Activated CD8-positive, alpha-beta memory T cell treated with anti-CD3 and anti-CD28 coated beads, Interleukin-2, amount 50 U/mL, for 4 hours (primary cell): ENCODE results near the gene FLAD1.

Source experiments
- DNase-seq: peaks from one replicate; pipeline ENCODE4 v3.0.0-alpha.2; 2020

FLAD1 gene

DNA sequence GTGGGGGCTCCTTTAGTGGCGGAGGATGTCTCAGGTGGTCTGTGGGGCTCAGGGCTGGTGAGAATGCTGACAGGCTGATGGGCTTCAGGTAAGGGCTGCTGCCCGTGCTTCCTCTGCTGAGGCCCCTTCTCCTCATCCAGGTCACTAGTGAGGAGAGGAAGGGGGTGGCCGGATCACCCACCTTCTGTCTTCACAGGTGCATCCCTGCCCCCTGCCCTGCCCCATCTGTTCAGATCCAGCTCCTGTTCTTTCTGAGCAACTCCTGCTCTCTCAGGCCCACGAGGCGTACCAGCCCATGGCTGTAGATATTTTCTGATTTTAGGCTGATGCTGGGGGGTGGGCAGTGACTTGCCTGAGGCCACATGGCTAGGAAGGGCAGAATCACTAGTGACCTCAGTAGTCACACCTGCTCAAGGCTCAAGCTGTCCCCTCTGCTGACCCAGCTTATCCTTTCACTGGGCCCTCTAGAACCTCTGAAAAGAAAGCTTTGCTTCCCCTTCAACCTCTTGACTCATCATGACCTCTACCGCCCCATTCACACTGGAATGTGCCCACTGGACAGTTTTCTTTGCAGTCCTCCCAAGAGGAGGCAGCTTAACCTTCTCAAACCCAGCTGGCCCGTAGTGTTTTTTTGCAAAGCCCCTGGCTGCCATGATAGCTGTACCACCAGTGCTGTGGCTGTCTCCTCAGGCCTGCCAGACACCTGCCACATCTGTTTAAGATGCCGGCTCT lies 35.6 kb downstream of the FLAD1 start:
- no peak for DNase-seq

DNA sequence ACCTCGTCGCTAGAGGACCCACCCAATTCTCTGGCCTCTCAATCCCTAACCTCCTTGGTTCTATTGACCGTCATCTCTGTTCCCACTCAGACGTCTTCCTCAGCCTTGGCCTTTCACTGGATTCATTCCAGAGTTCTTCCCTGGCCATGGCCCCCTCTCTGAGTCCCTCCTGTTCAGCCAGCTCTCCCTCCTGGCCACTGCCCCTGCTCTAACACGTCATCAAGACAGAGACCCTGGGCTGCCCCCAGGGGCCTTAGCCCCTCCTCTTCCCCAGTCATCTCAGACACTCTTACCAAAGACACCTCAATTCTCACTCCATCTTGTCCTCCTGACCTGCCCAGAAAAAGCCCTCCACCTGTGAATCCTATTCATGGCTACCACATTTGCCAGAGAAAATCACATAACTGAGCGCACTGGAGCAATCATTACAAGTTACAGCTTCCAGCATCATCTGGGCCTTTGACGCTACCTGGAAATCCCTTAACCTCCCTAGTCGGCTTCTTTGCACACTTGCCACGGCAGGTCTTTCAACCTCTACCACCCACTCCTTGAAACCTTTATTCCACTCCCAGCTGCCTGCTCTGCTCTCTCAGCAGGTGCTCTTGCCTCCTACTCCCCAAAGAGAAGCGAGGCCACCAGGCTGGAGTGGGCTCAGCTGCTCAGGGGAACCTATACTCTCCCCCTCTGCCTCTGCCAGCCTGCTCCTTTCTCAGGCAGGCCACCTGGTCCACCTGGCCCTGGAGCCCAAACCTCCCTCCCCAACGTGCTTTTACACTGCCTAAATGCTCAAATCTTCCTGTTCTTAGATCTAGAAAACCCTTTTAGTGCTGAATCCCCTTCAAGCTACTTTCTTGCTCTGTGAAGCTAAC lies 36.5 kb downstream of the FLAD1 start:
- DNase-seq = no peak

DNA sequence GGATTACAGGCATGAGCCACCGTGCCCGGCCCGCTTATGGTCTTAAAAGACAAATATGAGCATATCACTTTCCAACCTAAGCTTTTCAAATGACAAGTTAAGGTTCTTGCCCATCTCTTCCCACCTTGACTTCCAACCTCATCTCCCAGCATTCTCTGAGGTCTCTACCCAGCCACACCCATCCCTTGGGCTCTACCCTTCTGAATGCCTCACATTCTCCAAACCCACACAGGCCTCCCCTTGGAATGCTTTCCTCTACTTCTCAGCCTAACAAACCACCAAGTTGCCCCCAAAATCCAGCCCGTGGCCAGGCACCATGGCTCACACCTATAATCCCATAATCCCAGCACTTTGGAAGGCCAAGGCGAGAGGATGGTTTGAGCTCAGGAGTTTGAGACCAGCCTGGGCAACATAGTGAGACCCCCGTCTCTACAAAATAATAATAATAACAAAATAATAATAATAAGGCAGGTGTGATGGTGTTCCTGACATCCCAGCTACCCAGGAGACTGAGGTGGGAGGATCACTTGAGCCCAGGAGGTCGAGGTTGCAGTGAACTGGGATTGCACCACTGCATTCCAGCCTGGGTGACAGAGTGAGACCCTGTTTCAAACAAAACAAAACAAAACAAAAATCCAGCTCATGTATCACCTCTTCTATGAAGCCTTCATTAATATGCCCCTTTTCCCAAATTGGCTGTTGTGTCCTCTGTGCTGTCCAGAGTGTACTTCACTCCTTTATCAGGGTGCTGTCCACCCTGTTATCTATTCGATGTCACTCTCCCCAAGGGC lies 39.2 kb downstream of the FLAD1 start:
- no peak for DNase-seq

DNA sequence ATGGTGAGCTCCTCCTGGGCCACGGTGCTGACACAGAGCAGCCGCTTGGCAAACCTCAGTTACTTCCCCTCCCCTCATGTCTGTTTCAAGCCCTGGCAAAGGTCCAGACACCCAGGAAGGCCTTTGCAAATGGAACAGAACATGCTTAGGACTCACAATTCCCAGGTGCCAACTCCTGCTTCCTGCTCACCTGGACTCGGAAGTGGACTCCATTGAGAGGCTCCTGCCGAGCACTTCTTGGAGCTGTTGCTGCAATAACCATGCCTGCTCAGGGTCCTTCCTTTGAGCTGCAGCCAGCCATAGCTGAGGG lies 39.7 kb downstream of the FLAD1 start:
- no peak for DNase-seq

DNA sequence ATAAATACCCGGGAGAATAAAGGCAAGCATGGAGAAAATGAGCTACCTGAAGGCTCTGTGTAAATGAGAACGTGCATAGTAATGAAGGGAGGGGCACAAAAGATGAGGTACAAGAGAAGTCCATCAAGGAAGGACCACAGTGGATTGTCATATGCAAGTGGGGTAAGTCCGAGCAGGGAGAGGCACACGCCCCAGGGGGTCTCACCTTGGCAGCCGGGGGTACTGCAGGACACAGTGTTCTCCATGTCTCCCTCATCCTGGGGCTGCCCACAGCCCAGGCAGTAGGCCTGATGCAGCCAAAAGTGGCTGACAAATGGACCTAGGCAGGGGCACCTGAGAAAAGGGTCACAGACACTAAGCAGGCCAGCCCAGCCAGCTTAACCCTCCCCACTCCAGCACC lies 40.5 kb downstream of the FLAD1 start:
- DNase-seq = no peak

DNA sequence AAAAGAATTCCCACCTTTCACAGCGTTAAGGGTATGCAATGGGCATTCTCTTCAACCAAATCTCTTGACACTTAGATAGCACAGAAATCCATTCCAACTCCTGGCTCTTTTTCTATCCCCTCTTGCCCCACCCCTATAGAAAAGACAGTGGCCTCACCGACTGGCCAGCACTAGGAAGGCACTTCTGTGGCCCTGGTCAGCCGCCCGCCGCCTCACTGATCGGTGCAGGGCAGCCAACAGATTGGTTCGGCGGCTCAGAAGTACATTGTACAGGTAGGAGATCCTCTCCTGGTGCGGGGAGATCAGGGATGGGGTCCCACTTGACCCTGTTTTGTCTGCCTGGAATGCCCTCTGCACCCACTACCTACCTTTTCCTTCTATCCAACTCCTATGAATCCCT lies 41.2 kb downstream of the FLAD1 start:
- DNase-seq = no peak

DNA sequence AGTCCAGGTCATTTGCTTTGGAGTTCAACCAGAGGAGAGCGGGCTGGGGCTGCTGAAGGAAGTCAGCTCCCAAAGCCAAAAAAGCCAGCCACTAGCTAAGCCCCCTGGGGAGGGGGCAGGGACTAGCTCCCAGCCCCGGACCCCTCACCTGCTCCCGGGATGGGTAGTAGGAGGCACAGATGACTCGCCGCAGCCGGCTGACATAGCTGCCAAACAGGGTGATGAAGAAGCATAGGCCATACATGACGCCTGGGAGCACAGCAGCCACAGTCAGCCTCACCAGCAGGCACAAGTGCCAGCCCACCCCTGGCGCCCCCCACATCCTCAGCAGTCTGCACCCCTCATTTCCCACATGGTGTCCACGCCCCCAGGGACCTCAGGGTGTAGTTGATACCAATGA lies 43.0 kb downstream of the FLAD1 start:
- no peak for DNase-seq

DNA sequence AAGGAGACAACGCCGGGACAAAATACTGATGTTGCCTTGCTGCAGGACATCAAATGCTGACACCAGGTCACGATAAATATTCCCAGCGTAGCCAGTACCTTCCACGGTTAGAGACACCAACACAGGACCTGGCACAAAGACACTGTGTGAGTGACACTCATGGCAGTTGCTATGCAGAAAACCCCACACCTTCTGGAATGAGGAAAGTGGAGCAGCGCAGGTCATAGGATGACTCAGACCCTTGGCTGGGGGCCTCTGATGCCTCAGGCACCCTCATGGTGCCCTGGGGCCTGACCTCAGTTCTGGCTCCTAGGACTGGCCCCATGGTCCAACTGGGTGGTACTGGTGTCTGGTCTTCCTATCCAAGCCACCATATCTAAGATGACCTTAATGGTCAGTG lies 43.4 kb downstream of the FLAD1 start:
- DNase-seq = no peak

DNA sequence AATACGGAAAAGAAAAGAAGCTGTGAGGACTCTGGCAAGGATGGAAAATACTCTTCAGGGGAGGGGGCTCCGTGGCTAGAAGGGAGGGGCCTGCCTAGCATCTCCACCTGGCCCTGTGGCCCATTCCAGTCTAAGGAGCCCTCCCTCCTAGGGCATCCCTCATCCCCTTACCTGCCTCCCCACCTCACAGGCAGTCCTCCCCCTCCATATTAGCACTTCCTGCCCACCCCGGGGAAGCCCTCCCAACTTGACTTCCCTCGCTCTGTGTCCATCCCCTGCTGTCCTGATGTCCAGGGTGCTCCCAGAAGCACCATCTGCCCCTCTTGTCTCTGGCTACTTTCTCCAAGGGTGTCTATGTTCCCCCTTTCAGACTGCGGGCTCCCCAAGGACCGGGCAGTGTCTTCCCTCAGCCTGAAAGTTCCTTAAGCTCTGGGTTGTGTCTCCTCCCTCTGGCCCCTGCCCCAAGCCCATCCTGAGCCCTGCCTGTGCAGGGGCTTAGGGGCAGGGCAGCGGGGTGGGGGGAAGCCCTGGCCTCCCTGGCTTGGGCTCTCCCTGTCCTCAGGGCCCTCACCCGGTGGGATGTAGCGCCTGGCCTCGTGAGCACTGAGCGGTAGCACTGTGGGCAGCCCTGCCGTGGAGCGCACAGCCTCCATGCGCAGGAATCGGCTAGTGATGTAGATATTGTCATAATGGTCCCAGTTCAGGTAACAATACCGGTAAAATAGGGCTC lies 46.5 kb downstream of the FLAD1 start:
- DNase-seq = no peak

DNA sequence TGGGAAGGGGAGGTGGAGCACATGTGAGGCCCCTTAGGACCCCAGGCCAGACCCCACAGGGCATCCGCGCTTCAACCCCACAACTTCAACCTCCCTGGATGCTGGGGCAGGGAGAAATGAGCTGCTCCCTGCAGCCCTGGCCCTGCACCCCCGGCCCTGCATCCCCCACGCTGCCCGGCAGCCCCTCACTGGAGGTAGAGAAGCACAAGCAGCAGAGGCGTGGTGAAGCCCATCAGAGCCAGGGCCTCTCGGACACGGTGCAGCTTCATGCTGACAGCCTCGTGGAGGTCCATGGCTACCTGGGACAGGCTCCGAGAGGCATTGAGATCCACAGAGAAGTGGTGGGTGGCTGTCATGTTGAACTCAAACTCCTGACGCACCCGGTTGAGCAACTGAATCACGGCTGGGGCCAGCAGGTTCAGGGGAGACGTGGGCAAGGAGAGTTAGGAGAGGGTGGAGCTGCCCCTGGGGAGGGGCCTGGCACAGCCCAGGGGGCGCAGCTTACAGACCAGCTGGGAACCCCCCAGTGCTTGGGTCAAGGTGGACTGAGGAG lies 47.2 kb downstream of the FLAD1 start:
- DNase-seq = no peak

DNA sequence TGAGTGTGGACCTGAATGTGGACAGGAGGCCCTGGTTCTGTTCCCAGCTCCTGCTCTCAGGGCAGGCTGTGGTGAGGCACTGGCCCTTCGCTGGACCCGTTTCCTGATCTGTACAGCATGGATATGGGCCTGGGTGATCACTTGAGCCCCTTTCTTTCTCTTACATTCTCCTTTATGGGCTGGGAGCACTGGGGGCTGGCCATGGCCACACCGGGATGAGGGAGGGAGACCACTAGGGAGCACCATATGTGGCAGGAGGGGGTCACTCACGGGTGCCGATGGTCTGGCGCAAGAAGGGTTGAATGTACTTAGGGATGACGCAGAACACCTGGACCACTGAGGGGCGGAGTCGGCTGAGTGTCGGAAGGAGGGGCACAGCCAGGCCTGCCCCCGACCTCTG lies 47.8 kb downstream of the FLAD1 start:
- no peak for DNase-seq

DNA sequence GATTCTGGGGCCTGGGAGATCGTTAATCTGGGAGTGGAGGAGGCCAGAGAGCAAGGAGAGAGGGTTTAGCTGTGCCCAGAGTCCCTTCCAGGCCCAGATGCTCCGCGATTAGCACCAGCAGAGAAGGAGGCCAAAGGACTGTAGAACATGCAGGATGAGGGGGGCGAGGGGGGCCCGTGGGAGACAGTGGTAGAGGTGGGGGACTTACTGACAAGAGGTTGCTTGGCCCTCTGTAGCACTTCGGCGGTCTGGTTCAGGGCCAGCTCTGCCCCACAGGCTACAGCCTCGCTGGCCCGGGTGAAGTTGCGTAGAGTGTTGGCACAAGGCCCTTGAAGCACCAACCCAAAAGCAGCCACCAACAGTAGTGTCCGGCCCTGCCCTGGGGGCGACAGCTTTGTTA lies 49.7 kb downstream of the FLAD1 start:
- no peak for DNase-seq

DNA sequence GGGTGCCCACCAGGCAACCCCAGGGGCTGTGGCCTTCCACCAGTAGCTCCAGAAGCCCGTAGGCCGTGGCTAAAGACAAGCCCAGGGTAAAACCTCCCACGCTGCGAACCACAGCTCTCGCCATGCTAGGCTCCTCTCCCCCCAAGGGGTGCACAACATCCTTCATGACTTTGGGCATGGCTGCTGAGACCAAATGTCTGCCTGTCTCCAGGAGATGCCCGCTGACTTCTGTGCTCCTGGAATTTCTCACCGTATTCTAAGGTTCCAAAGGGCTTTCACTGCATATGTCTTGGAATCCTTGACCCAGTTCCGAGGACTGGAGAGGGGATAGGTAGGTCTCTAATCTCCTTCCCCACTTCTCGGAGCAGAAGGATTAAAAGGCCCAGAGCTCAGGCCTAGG lies 50.4 kb downstream of the FLAD1 start, which contains the start of the genes DCST1 and DCST2:
Gene DCST1, plus strand, starts transcription at position 301 of the 400 bp plus-strand sequence. CDS start 213 bp downstream, outside the sequence.
Gene DCST2, minus strand, starts transcription at position 258 of the 400 bp plus-strand sequence. Its CDS starts 80 bp downstream, at position 178.
- no peak for DNase-seq

DNA sequence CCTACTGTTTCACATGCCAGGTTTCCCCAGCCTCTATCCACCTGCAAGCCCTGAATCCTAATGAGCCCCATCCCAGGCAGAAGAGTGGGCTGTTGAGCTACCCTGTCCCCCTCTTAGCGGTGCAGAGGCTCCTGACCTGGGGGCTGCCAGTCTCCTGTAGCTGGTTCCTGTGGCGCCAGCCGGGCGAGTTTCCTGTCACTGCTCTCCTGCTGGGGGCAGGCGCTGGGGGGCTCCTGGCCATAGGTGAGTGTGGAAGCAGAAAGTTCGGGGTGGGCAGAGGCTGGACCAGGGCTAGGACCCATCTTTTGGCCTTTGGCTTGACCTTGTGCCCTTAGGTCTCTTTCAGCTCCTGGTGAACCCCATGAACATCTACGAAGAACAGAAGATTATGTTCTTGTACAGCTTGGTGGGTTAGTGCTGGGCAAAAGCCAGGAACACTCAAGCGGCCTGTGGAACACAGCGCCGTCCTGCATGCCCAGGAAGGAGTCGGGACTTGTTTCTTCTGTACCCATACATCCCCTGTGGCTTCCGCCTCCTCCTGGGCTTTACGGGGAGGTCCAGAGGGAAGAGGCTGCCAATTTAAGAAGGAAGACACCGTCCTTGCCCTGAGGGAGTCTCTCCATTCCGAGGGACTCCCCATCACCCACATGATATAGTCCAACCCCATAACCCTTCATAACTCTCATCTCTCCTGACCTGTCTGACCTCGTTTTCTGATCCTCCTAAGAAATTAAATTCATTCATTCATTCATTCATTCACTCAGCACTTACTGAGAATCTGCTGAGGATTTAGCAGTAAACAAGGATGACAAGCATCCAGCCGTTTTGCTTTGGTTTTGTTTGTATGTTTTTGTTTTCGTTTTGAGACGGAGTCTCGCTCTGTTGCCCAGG lies 51.4 kb downstream of the FLAD1 start:
- no peak for DNase-seq

DNA sequence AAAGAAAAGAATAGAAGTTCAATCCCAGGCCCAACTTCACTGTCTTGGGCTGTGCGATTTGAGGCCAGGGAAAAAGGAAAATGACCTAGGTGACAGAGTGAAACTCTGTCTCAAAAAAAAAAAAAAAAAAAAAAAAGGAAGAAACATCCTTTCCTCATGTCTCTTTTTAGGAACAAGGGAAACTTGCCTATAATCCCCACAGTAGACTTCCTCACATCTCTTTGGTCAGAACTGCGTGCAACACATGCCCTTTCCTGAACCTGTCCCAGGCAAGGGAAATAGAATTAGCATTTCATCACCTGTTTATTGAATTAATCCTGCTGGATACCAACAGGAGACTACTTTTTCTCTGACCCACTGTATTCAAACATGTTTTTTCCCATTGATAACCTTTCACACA lies 52.8 kb downstream of the FLAD1 start:
- no peak for DNase-seq

DNA sequence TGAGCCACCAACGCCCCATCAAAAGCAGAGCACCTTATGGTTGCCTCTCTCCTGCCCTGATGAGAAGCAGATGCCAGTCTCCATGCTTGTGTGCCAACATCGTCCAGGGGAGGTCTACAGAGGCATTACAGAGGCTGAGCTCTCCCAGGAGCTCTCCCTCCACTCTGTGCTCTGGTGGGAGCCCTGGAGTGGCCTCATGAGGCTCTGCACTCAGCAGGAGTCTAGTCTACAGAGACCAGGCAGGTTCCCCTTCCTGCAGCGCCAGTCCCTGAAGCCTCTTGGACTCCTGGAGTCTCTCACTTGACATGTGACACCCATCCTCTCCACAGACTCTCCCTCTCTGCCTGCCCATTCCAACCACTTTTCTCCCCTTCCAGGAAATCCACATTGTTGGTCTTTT lies 53.9 kb downstream of the FLAD1 start:
- DNase-seq = no peak

DNA sequence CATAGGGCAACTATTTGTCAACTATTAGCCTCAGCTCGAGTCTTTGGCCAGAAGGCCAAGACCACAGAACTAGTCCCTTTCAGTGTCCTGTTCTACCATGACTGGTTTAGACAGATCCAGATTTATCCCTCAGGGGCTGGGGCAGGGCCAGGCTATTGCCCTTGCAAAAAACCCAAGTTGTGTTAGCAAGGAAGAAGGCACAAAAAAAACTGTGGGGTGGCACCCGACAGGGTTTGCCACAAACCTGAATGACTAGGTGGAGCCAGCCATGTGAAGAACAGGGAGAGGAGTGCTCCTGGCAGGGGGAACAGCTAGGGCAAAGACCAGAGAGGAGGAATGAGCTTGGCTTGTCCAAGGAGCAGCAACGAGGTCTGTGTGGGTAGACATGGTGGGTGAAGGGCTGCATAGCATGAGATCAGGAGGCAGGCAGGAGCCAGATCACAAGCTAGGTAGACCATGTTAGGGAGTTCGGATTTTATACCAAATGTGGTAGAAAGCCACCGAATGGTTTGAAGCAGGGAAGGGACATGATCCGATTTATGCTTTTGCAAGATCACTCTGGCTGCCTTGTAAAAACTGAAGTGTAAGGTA lies 54.8 kb downstream of the FLAD1 start:
- DNase-seq = no peak

DNA sequence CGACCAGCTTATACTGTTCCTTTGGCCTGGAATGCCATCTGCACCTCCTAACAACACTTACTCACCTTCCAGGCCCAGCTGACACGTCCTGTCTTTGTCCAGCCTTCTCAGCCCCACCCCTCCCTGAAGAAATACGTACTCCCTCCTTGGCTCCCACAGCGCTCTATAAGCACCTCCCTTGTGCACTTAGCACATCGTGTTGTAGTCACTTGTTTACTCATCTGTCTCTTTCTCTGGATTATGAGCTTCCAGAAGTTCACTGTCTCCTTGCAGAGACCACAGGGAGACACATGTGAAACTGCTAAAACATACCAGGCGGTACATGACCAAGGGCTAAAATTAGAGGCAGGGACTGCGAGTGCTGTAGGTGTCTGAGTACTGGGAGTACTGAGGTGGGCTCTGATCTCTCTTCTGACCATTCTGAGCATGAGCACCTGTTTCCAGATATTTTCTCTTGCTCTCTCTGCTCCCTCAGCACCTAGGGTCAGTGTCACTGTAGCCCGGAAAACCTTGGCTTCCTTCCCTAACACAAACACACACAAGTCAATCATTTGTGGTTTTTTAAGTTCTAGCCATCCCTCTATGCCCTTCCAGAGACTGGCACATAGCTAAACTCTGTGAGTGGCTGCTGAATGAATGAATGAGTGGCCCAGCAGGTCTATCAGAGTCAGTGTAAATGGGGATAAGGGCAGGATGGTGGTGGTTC lies 55.6 kb downstream of the FLAD1 start:
- no peak for DNase-seq

DNA sequence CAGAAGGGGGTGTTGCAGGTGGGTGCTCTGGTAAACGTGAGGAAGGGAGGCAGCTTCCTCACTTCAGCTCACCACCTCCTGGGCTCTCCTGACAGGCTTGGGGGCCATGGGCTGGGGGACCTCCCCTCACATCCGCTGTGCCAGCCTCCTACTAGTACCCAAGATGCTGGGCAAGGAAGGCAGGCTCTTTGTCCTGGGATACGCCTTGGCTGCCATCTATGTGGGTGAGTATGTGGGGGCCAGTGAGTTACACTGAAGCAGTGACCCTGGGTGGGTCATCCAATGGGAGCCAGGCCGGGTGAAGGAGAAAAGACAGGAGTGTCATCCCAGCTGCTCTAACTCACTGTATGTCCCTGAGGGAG lies 56.1 kb downstream of the FLAD1 start:
- no peak for DNase-seq

DNA sequence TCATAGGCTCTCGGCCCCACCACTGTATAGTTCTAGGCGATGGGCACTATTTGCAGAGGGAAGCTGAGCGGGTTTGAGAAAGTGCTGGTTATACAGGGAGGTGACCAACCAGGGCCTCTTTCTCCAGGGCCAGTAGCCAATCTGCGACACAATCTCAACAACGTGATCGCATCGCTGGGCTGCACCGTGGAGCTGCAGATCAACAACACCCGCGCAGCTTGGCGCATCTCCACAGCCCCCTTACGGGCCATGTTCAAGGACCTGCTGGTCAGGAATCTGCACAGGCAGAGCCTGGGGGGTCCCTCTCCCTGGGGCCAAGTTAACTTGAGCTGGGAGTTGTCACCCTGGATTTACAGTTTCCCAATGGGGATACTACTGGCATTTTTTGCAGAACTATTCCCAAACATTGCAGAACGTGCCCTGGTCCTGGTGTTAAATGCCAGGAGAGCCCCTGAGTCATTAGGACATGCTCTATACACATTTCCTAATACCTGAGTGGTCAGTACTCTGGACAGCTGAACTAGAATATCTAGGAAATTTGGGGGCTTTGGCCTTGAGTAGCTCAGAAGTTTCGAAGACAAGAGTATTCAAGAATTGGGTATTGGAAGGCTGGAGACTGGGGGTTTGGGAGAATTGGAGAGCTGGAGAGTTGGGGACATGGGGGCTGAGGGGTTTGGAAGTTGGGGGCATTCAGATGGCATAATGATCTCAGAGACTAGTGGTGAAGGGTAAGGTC lies 57.4 kb downstream of the FLAD1 start:
- no peak for DNase-seq
